GF-D8 (cell line): ENCODE measurements around the gene C11orf97.
"Not testable (repeated sequence)": the region's sequence is repeated elsewhere in the genome, so short reads cannot be mapped to it uniquely, and the experiment has no call there.

Experiments used
- DNase-seq: peaks from one replicate; lab custom pipeline; 2025; lab: John Stamatoyannopoulos, UW

C11orf97 gene

DNA sequence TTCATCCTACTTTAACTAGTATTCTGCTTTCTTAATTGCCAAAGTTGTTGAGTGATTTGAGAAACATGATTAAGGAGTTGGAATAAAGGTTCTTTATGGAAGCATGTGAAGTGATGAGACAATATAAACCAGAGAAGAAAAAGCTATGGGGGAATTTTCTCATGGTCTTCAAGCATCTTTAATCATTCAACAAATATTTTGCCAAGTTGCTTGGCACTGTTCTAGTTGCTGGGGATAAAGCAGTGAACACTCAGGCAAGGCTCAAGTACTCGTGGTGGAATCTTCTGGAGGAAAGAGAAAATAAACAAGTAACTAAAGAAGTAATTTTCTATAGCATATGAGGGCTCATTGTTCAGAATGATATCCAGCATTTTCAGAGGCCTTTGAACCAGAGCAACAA is 45.7 kb downstream of the C11orf97 start:
- no peak for DNase-seq

DNA sequence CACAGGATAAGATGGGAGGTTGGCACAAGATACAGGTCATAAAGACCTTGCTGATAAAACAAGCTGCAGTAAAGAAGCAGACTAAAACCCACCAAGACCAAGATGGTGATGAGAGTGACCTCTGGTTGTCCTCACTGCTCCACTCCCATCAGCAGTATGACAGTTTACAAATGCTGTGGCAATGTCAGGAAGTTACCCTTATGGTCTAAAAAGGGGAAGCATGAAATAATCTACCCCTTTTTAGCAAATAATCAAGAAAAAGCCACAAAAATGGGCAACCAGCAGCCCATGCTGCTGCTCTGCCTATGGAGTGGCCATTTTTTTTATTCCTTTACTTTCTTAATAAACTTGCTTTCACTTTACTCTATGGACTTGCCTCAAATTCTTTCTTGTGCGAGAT is 46.2 kb downstream of the C11orf97 start:
- DNase-seq, result peak; percentile 89

DNA sequence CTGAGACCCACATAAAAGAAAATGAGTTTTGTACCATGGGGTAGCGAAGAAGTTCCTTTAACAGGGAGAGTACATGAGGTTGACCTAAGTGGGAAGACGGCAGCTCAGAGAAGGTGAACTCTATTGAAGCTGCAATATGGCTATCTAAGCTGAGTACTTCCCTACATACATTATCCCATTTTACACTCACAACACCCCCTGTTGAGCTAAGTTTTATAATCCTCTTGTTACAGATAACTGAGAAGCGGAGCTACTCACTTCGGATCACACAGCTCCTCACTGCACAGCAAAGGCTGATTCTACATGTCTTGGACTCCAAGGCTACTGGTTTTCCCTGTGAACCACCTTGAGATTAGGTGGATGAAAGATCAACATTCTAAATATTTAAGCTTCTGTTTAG is 46.7 kb downstream of the C11orf97 start:
- DNase-seq, result no peak

DNA sequence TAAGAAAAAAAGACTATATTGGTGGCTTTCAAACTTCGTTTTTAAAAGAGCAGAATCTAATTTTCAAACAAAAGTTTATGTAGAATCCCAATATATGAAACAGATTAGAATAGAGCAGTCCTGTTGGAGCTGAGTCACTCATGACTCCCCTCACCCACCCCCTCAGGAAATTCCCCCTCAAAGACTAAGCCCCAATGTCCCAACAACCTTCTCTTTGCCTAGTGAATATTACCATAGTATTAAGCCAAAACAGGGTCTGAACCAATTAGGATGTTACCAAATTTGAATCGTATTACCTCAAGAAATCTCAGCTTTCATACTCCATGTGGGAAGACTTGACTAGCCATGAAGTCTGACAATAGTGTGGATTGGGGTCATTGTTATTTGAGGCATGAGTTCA is 47.1 kb downstream of the C11orf97 start:
- no peak for DNase-seq

DNA sequence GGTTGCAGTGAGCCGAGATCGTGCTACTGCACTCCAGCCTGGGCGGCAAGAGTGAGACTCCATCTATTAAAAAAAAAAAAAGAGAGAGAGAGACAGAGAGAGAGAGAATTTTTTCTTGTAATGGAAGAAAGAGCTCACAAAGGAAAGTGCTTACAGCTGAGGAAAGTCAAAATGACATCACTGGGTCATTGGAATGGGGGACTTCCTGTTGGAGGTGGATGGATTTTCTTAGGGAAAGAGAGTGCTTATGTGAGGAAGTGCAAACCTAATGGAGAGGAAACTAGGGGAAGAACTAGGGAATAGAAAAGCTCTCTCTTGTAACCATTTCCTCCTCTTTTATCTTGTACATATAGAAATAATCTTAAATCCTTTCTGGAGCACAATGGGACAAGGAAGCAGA is 48.6 kb downstream of the C11orf97 start:
- DNase-seq, result no peak

DNA sequence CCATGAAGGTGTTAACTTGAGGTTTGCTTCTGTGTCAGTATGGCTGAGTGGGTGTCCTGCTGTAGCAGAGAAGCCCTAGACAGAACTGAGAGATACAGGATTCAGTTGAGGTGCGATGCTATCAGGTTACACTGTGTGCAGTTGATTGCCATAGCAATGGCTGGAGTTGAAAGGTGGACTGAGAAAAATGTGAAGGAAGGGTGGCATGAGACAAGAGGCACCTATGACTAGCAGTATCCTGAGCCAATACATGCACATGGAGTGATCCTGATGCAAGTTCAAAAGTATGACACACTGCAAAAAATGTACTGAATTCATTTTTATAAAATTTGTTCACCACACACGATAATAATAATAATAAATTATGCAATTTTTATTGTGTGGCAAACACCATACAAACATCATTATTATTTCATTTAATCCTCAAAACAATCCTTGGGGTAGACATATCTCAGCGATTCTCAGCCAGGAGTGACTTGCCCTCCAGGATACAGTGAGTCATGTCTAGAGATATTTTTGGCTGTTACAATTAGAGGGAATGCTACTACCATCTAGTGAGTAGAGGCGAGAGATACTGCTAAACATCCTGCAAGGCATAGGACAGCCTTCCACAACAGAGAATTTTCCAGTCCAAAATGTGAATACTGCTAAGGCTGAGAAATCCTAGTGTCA is 51.1 kb downstream of the C11orf97 start:
- DNase-seq, result no peak

DNA sequence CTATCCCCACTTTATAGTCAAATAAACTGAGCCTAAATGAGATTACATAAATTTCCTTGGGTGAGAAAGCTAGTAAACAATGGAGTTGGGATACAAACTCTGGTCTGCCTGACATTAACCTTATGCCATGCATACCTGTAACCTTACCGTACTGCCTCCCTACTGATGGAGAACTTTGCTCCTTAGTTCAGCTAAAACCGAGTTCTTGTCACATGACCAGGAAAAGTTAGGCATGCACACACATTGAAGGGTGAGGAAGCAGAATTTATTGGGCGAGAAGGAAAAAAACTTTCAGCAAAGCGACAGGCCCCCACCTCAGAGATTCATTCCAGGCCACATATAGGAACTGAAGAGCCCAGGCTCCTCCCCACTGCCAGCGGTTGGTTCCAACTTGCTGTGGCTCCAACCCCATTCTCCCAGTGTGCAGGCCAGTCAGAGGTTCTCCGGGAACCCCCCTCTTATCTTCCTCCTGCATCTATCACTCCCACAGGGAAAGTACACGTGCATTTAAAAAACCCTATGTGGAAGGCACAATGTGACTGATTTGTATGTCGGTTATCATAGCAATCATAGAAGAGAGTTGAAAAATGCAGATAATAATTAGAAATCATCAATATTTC is 51.7 kb downstream of the C11orf97 start:
- no peak for DNase-seq

DNA sequence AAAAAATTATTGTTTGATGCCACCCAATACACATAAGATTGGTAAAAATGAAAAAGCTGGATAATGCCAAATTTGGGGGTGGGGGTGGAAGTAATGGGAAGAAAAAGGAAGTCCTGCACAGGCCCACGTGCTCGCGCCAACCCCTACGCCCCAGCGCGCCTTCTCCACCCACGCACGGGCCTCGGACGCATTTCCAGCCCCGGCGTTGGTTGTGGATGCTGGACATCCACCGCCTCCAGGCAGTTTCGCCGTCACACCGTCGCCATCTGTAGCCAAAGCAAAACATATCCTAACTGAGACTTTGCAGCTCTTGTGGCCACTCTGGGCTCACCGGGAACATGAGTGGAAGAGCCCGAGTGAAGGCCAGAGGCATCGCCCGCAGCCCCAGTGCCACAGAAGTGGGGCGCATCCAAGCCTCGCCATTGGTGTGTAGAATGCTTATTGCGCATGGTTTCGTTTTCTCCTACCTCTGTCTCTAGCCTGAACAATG is 55.0 kb downstream of the C11orf97 start, which contains the start of gene PIWIL4:
Gene PIWIL4, plus strand, starts transcription at position 188 of the 490 bp plus-strand sequence. Its CDS starts 151 bp downstream, at position 339.
- no peak for DNase-seq

DNA sequence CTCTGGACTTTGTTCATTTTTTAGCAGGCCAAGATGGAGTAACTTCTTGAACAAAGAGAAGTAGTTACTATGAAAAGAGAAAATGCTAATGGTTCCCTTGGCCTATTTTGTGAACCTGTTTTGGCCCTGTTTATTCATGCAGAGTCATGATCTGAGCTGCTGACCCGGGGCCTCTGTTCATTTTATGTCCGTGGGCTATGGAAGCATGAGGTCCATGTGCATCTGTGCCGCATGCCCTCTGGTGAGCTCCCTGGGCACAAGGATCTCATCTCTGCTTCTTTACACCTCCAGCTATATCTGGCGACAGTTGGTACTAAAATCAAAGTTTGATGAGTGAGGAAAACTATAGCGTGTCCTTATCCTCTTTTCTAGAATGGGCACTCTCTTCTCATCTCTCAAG is 55.9 kb downstream of the C11orf97 start:
- no peak for DNase-seq

DNA sequence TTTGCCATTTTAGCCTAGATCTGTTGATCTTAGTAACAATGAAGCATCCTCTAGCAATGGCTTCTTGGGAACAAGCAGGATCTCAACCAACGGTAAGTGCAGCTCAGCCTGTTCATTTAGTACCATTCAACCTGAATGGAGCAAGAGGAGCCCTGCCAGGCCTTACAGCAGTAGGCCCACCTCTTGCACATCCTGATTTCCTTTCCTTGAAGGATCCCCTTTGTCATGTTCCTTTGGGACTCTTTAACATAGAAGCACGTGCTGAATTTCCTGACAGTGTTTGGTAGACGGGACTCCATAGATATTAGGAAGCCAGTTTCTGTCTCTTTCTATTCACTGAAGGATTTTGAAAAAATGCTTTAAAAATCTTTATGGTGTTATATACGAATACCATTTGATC is 56.5 kb downstream of the C11orf97 start:
- DNase-seq, result no peak

DNA sequence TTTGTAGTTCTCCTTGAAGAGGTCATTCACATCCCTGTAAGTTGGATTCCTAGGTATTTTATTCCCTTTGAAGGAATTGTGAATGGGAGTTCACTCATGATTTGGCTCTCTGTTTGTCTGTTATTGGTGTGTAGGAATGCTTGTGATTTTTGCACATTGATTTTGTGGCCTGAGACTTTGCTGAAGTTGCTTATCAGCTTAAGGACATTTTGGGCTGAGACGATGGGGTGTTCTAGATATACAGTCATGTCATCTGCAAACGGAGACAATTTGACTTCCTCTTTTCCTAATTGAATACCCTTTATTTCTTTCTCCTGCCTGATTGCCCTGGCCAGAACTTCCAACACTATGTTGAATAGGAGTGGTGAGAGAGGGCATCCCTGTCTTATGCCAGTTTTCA is 60.7 kb downstream of the C11orf97 start:
- not testable (repeated sequence) for DNase-seq

DNA sequence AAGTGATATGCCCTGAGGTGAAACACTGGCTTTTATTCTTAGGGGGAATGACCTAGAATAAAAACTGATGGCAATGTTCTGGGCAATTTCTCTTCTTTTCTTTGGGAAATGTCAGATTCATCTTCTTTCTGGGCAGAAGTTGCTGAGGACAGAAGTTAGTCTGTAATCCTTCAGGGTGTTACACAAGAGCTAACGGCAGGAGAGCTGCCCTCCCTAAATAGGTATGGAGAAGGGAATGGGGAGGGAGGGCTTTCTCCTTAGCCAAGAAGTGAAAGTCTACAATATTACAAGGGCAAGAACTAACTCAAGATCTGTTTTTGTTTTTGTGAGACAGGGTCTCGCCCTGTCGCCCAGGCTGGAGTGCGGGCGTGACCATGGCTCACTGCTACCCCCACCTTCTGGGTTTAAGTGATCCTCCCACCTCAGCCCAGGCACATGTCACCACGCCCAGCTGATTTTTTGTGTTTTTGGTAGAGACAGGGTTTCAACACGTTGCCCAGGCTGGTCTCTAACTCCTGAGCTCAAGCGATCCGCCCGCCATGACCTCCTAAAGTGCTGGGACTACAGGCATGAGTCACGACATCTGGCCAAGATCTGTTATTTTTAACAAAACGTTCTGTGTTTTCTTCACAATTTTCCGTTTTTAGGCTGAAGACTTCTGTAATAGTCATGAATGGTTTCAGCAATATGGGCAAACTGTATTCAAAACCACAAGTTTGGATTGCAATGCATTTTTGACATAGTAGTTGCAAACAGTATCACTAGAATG is 62.1 kb downstream of the C11orf97 start:
- DNase-seq, result peak; percentile 78

DNA sequence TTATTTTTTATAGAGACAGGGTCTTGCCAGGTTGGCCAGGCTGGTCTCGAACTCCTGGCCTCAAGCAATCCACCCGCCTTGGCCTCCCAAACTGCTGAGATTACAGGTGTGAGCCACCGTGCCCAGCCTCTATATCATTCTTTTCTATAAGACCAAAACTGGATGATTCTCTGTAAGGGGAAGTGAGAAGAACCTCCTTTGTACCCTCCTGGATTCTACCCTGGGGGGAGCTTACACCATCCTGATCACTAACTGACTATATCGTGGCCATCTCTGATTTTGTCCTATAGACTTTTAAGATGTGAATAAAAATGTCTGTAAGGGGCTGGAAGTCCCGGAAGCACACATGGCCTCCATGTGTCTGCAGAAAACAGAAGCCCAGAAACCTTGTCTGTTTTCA is 64.0 kb downstream of the C11orf97 start:
- DNase-seq, result no peak

DNA sequence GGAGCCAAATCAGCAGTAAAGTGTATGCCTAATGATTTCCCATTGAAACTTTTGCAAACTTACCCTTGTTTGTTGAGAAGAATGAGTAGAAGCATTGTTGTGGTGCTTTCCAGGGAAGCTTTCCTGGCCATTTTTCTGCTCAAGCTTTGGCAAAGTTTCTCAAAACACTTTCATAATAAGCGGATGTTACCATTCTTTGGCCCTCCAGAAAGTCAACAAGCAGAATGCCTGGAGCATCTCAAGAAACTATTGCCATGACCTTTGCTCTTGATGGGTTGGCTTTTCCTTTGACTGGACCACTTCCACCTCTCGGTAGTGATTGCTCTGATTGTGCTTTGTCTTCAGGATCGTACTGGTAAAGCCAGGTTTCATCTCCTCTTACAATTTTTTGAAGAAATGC is 65.6 kb downstream of the C11orf97 start:
- no peak for DNase-seq
